ENCODE results near the gene CHSY3. TPM values are rescaled to one million over a fixed set of nuclear protein-coding genes. Genes with fewer than 3 reads are reported as not detected.

Gene CHSY3
- total RNA-seq, 4 donors from 2014 or later: 0.77 to 22.1 (median 2.8) TPM; not detected in 1

DNA sequence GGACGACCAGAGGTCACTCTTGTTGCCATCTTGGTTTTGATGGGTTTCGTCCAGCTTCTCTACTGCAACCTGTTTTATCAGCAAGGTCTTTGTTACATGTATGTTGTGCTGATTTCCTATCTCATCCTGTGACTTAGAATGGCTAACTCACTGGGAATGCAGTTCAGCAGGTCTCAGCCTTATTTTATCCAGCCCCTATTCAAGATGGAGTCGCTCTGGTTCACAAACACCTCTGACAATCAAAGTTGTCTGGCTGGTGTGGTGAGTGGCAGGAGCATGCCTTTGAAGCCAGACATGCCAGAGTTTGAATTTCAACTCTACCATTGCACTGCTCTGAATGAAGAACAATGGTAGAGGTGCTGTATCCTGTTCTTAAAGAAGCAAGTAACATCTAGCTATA is 253.8 kb downstream of the CHSY3 start:
- no peaks in the 10 kb centered on the region for H3K36me3 ChIP-seq
- no peaks in the 10 kb centered on the region for H3K27me3 ChIP-seq
- intact Hi-C loops (cut with DNase I; ENCODE audit: low total_unique reads): no loop called here
- no peak for DNase-seq
- H3K4me3 ChIP-seq: no peak overlapping the region
- H3K4me1 ChIP-seq: no peaks in the 10 kb centered on the region
- H3K27ac ChIP-seq: no peak overlapping the region
- no peaks in the 10 kb centered on the region for H3K9me3 ChIP-seq
- no peak for TF ChIP-seq CTCF (IDR thresholded peaks at IDR 0.05)
- no peak for TF ChIP-seq POLR2A (IDR thresholded peaks at IDR 0.05)

GRCh38 chr5:130159968-130160367 is 255.7 kb downstream of the CHSY3 start:
- H3K27ac ChIP-seq: no peak overlapping the region
- no peak overlapping the region for H3K4me3 ChIP-seq
- DNase-seq: no peak
- H3K9me3 ChIP-seq: no peaks in the 10 kb centered on the region
- H3K27me3 ChIP-seq: no peaks in the 10 kb centered on the region
- no peaks in the 10 kb centered on the region for H3K4me1 ChIP-seq
- intact Hi-C loops (cut with DNase I; ENCODE audit: low total_unique reads): no loop called here
- TF ChIP-seq POLR2A (IDR thresholded peaks at IDR 0.05): no peak
- TF ChIP-seq CTCF (IDR thresholded peaks at IDR 0.05): no peak
- no peaks in the 10 kb centered on the region for H3K36me3 ChIP-seq

DNA sequence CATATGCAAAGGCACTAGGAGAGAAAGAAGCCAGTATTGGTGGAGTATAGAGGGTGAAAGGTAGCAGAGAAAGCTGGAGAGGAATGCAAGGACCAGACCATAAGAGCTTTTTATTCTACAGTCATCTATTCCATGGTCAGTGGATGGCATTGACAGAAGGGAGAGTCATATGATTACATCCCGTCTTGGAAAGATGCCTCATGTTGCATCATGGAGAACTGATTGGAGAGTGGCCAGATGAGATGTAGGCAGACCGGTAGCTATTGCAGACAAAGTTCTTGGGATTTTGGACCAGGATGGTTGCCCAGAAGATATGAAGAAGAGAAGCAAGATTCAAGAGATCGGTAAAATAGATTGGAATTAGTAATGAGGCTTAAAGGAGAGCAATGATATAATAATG is 260.7 kb downstream of the CHSY3 start:
- no peak for DNase-seq
- H3K4me3 ChIP-seq: no peak overlapping the region
- H3K9me3 ChIP-seq: peaks cover 0 to 4% of the 10 kb centered on the region in 2 donors
- no peaks in the 10 kb centered on the region for H3K4me1 ChIP-seq
- no peak overlapping the region for H3K27ac ChIP-seq
- H3K36me3 ChIP-seq: no peaks in the 10 kb centered on the region
- H3K27me3 ChIP-seq: no peaks in the 10 kb centered on the region
- intact Hi-C loops (cut with DNase I; ENCODE audit: low total_unique reads): no loop called here
- TF ChIP-seq CTCF (IDR thresholded peaks at IDR 0.05) (no peak), POLR2A (IDR thresholded peaks at IDR 0.05) (no peak)

DNA sequence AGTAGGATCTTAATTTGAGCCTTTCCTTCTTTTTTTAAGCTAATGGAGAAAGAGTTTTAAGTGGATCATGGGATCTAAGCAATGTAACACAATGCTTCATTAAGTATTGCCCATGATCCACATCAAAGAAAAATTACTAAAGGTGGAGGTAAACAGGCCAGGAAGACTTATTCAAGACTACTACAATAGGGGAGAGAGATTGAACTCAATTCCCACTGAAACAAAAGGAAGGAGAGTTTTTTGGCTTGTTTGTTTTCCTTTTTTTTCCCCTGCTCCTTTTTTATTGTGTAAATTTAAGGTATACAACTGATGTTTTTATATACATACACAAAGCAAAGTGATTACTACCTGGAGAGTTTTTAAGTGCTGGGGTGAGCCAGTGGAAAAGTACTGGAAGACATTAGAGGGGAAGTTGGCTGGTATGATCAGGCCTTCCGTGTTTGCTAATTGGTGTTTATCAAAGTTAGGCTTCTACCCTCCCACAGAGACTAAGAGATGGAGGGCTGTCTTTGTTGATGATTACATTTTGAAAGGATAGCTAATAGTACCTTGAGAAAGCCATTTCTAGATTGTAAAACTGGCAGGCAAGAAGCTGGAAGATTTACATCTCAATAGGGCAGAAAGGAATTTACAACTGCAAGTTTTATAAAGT is 262.7 kb downstream of the CHSY3 start:
- Histone ChIP-seq H3K36me3 (no peaks in the 10 kb centered on the region), H3K4me1 (no peaks in the 10 kb centered on the region), H3K4me3 (no peak overlapping the region), H3K9me3 (peaks cover 0 to 4% of the 10 kb centered on the region in 2 donors), H3K27me3 (no peaks in the 10 kb centered on the region), H3K27ac (no peak overlapping the region)
- DNase-seq: no peak
- TF ChIP-seq CTCF (IDR thresholded peaks at IDR 0.05) (no peak), POLR2A (IDR thresholded peaks at IDR 0.05) (no peak)
- intact Hi-C loops (cut with DNase I; ENCODE audit: low total_unique reads): no loop called here

GRCh38 chr5:130168211-130168610 is 263.9 kb downstream of the CHSY3 start:
- intact Hi-C loops (cut with DNase I; ENCODE audit: low total_unique reads): no loop called here
- DNase-seq: no peak

More at GRCh38 chr5:130168211-130168610, 263.9 kb downstream of the CHSY3 start:
- Histone ChIP-seq H3K36me3 (no peaks in the 10 kb centered on the region), H3K27ac (no peak overlapping the region), H3K4me3 (no peak overlapping the region), H3K27me3 (no peaks in the 10 kb centered on the region), H3K9me3 (peaks cover 0 to 4% of the 10 kb centered on the region in 2 donors), H3K4me1 (no peaks in the 10 kb centered on the region)
- TF ChIP-seq CTCF (IDR thresholded peaks at IDR 0.05) (no peak), POLR2A (IDR thresholded peaks at IDR 0.05) (no peak)
